Hepatocyte (in vitro differentiated cells): ENCODE data around the gene ZNF37A. TPM values are rescaled to one million over a fixed set of nuclear protein-coding genes. Genes with fewer than 3 reads are reported as not detected.
"Not testable (repeated sequence)": the region's sequence is repeated elsewhere in the genome, so short reads cannot be mapped to it uniquely, and the experiment has no call there.

Experiments used
- DNase-seq: peaks from one replicate; pipeline ENCODE4 v3.0.0-alpha.2; 2016; ENCODE audit warnings: low spot score
- H2AFZ ChIP-seq: fragments of 200-600 bp; sonication (generic); 2 replicates; pipeline ENCODE4 v1.6.0; 2016; ENCODE audit warnings: antibody characterized with exemption, mild to moderate bottlenecking
- H3K27ac ChIP-seq: fragments of 200-600 bp; sonication (generic); 2 replicates; pipeline ENCODE4 v1.5.1; 2016; ENCODE audit warnings: mild to moderate bottlenecking
- H3K27me3 ChIP-seq: fragments of 200-600 bp; sonication (generic); 2 replicates; pipeline ENCODE4 v1.6.1; 2016
- H3K36me3 ChIP-seq: fragments of 200-600 bp; sonication (generic); replicated peaks from 2 replicates; pipeline ENCODE4 v1.5.1; 2016; ENCODE audit warnings: low read depth; ENCODE audit not compliant: insufficient read depth
- H3K4me1 ChIP-seq: fragments of 200-600 bp; sonication (generic); 2 replicates; pipeline ENCODE4 v1.5.1; 2016; ENCODE audit warnings: mild to moderate bottlenecking, moderate library complexity; ENCODE audit not compliant: insufficient read depth
- H3K4me2 ChIP-seq: fragments of 200-600 bp; sonication (generic); 2 replicates; pipeline ENCODE4 v1.6.0; 2016
- H3K4me3 ChIP-seq: fragments of 200-600 bp; sonication (generic); 2 replicates; pipeline ENCODE4 v1.5.1; 2016; ENCODE audit warnings: mild to moderate bottlenecking
- H3K79me2 ChIP-seq: fragments of 200-600 bp; sonication (generic); 2 replicates; pipeline ENCODE4 v1.6.0; 2017; ENCODE audit warnings: mild to moderate bottlenecking
- H3K9me2 ChIP-seq: fragments of 200-600 bp; sonication (generic); replicated peaks from 2 replicates; pipeline ENCODE4 v1.6.0; 2017; ENCODE audit warnings: mild to moderate bottlenecking; ENCODE audit not compliant: insufficient read depth
- H3K9me3 ChIP-seq: fragments of 200-600 bp; sonication (generic); 2 replicates; pipeline ENCODE4 v1.5.1; 2016; ENCODE audit warnings: low read depth, mild to moderate bottlenecking
- H4K20me1 ChIP-seq: fragments of 200-600 bp; sonication (generic); 2 replicates; pipeline ENCODE4 v1.6.0; 2016; ENCODE audit warnings: mild to moderate bottlenecking; ENCODE audit not compliant: insufficient read depth, poor library complexity, severe bottlenecking
- CTCF ChIP-seq: fragments of 200-600 bp; sonication (generic); IDR thresholded peaks from 2 replicates; pipeline ENCODE4 v1.5.1; 2016; ENCODE audit warnings: antibody characterized with exemption, mild to moderate bottlenecking; ENCODE audit not compliant: poor library complexity
- EZH2 ChIP-seq: fragments of 200-600 bp; sonication (generic); IDR thresholded peaks from 2 replicates; pipeline ENCODE4 v1.6.1; 2016; ENCODE audit warnings: antibody characterized with exemption, mild to moderate bottlenecking, borderline replicate concordance
- EZH2phosphoT487 ChIP-seq: fragments of 200-600 bp; sonication (generic); IDR thresholded peaks from one replicate; pipeline ENCODE4 v1.6.1; 2018; ENCODE audit warnings: antibody characterized with exemption, mild to moderate bottlenecking, low read depth, moderate library complexity; ENCODE audit not compliant: unreplicated experiment, severe bottlenecking
- WGBS: methylation state at CpG from one replicate; pipeline ENCODE4 v1.1.6; 2016; ENCODE audit warnings: low lambda C conversion rate; ENCODE audit errors: missing lambda C conversion rate; 5-methylcytosine and 5-hydroxymethylcytosine counted together
- polyA plus RNA-seq: library from polyadenylated mRNA; unstranded; fragments of >200 nt; fragmentation: Nextera tagmentation; extraction: Ambion mirVana; gene quantifications from 2 replicates; pipeline ENCODE4 v1.2.1, GENCODE V29; 2016
- total RNA-seq: library from RNA; depleted of rRNA; stranded (reverse); fragments of >200 nt; gene quantifications from 2 replicates; pipeline ENCODE4 v1.2.3, GENCODE V29; 2014

ZNF37A gene
- total and polyA plus RNA-seq, 2 experiments from 2014 or later, result 4.8 to 6.0 TPM

GRCh38 chr10:38147686-38148085, 53.5 kb downstream of the ZNF37A start:
- Histone ChIP-seq H3K27me3 (no peaks in the 10 kb centered on the region), H3K79me2 (no peaks in the 10 kb centered on the region), H3K9me2 (no peaks in the 10 kb centered on the region), H2AFZ (no peak overlapping the region), H4K20me1 (no peaks in the 10 kb centered on the region), H3K36me3 (no peaks in the 10 kb centered on the region), H3K4me3 (no peak overlapping the region), H3K4me2 (no peak overlapping the region), H3K9me3 (no peaks in the 10 kb centered on the region), H3K27ac (no peak overlapping the region), H3K4me1 (no peaks in the 10 kb centered on the region)
- WGBS, result 76% methylated on average over 1 of the region's 1 CpG
- no peak for TF ChIP-seq EZH2
- TF ChIP-seq EZH2phosphoT487, result no peak
- no peak for TF ChIP-seq CTCF
- DNase-seq, result no peak

- H3K27ac ChIP-seq, H3K79me2 ChIP-seq, H3K27me3 ChIP-seq, H3K36me3 ChIP-seq, H3K4me1 ChIP-seq, H3K4me2 ChIP-seq, H4K20me1 ChIP-seq, H3K9me3 ChIP-seq, H2AFZ ChIP-seq, DNase-seq, H3K9me2 ChIP-seq, H3K4me3 ChIP-seq: not testable (repeated sequence)
- 76% methylated on average over 5 of the region's 5 CpGs for WGBS
Observed at GRCh38 chr10:38150891-38151463, 56.8 kb downstream of the ZNF37A start.

- Histone ChIP-seq H3K36me3 (no peaks in the 10 kb centered on the region), H3K9me3 (peaks cover 3% of the 10 kb centered on the region), H3K4me3 (no peak overlapping the region), H3K27ac (no peak overlapping the region), H3K27me3 (no peaks in the 10 kb centered on the region), H4K20me1 (no peaks in the 10 kb centered on the region), H3K79me2 (no peaks in the 10 kb centered on the region), H2AFZ (no peak overlapping the region), H3K4me1 (no peaks in the 10 kb centered on the region), H3K4me2 (no peak overlapping the region), H3K9me2 (no peaks in the 10 kb centered on the region)
- 87% methylated on average over 35 of the region's 37 CpGs for WGBS
- TF ChIP-seq EZH2 (no peak), CTCF (no peak)
- no peak for DNase-seq
Observed at GRCh38 chr10:38156416-38157269, 62.5 kb downstream of the ZNF37A start.

GRCh38 chr10:38157270-38157685, 63.1 kb downstream of the ZNF37A start:
- TF ChIP-seq EZH2, result no peak
- TF ChIP-seq EZH2phosphoT487, result no peak
- Histone ChIP-seq H3K27me3 (no peaks in the 10 kb centered on the region), H4K20me1 (no peaks in the 10 kb centered on the region), H3K4me1 (no peaks in the 10 kb centered on the region), H2AFZ (no peak overlapping the region), H3K4me2 (no peak overlapping the region), H3K9me3 (peaks cover 8% of the 10 kb centered on the region), H3K27ac (no peak overlapping the region), H3K9me2 (no peaks in the 10 kb centered on the region), H3K4me3 (no peak overlapping the region), H3K36me3 (no peaks in the 10 kb centered on the region), H3K79me2 (no peaks in the 10 kb centered on the region)
- no peak for DNase-seq
- 90% methylated on average over 10 of the region's 10 CpGs for WGBS
